K562 (cell line): ENCODE measurements around the gene GASK1B.

Experiments used
- CBX1 ChIP-seq: sonication (generic); IDR thresholded peaks from 2 replicates; pipeline ENCODE4 v1.6.1; 2016; ENCODE audit warnings: antibody characterized with exemption, low read depth, mild to moderate bottlenecking
- EP300 ChIP-seq: IDR thresholded peaks from 2 replicates; pipeline ENCODE4 v1.6.1; 2012; ENCODE audit warnings: low read length, improper control_type of control experiment
- EZH2 ChIP-seq: IDR thresholded peaks from 2 replicates; pipeline ENCODE4 v1.6.1; 2012; ENCODE audit warnings: low read depth, mild to moderate bottlenecking, inconsistent platforms, low read length, borderline replicate concordance
- POLR2AphosphoS5 ChIP-seq: IDR thresholded peaks from 2 replicates; pipeline ENCODE4 v1.6.1; 2011; ENCODE audit warnings: mild to moderate bottlenecking, low read depth, low read length, moderate library complexity; ENCODE audit not compliant: control insufficient read depth, insufficient read depth
- POU5F1 ChIP-seq: fragments of 150-350 bp; IDR thresholded peaks from 2 replicates; pipeline ENCODE4 v1.6.1; 2014; ENCODE audit warnings: borderline replicate concordance, low read length, low read depth, mild to moderate bottlenecking; ENCODE audit not compliant: partially characterized antibody
- SMAD1 ChIP-seq: fragments of 150-350 bp; IDR thresholded peaks from 2 replicates; pipeline ENCODE4 v1.6.1; 2014; ENCODE audit warnings: low read length, low read depth; ENCODE audit not compliant: partially characterized antibody
- TF ChIP-seq, protein P1 (sequence below): fragments of 250-450 bp; sonication (Bioruptor Pico); IDR thresholded peaks from 2 replicates; pipeline ENCODE4 v1.4.0; 2020
- TF ChIP-seq, protein P2 (sequence below), 3 experiments: fragments of 200-800 bp in 1 of 3; fragments of 250-450 bp in 1 of 3; fragments of 450-650 bp in 1 of 3; sonication (Bioruptor Pico) in 1 of 3; sonication (Bioruptor generic) in 1 of 3; formaldehyde crosslinking in 1 of 3; IDR thresholded peaks; 2 replicates each; pipeline versions ENCODE4 v1.6.1 to v1.8.0; 2016 to 2022; ENCODE audit warnings: mild to moderate bottlenecking in 2 of 3, missing genetic modification characterization in 2 of 3, missing compliant biosample characterization in 1 of 3, moderate library complexity in 1 of 3
- TF ChIP-seq, protein P3 (sequence below): sonication (generic); formaldehyde crosslinking; IDR thresholded peaks from 2 replicates; pipeline ENCODE4 v1.8.0; 2022; ENCODE audit warnings: missing genetic modification reagents, mild to moderate bottlenecking, moderate library complexity, borderline replicate concordance

DNA sequence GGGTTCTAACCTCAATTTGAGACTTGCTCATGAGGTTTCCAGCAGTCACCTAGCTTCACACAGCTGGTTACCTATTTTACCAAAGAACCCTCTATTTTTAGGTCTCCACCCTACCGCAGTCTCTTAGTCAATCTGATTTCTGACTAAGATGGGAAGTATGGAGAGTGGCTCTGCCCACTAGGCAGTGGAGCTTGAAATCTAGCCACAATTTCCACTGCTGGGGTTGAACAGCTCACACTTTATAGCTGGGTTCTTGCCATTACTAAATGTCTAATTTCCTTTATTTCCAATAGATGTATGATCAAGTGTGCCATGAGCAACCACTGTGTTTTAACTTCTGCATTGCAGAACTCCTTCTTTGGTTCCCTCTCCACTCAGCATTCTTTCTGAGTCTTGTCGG, 43.1 kb downstream of the GASK1B start:
- TF ChIP-seq, protein P1, sequence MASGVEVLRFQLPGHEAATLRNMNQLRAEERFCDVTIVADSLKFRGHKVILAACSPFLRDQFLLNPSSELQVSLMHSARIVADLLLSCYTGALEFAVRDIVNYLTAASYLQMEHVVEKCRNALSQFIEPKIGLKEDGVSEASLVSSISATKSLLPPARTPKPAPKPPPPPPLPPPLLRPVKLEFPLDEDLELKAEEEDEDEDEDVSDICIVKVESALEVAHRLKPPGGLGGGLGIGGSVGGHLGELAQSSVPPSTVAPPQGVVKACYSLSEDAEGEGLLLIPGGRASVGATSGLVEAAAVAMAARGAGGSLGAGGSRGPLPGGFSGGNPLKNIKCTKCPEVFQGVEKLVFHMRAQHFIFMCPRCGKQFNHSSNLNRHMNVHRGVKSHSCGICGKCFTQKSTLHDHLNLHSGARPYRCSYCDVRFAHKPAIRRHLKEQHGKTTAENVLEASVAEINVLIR (CRISPR knock-in tag) = no peak
- no peak for TF ChIP-seq CBX1
- TF ChIP-seq POU5F1 = no peak
- TF ChIP-seq, protein P2, sequence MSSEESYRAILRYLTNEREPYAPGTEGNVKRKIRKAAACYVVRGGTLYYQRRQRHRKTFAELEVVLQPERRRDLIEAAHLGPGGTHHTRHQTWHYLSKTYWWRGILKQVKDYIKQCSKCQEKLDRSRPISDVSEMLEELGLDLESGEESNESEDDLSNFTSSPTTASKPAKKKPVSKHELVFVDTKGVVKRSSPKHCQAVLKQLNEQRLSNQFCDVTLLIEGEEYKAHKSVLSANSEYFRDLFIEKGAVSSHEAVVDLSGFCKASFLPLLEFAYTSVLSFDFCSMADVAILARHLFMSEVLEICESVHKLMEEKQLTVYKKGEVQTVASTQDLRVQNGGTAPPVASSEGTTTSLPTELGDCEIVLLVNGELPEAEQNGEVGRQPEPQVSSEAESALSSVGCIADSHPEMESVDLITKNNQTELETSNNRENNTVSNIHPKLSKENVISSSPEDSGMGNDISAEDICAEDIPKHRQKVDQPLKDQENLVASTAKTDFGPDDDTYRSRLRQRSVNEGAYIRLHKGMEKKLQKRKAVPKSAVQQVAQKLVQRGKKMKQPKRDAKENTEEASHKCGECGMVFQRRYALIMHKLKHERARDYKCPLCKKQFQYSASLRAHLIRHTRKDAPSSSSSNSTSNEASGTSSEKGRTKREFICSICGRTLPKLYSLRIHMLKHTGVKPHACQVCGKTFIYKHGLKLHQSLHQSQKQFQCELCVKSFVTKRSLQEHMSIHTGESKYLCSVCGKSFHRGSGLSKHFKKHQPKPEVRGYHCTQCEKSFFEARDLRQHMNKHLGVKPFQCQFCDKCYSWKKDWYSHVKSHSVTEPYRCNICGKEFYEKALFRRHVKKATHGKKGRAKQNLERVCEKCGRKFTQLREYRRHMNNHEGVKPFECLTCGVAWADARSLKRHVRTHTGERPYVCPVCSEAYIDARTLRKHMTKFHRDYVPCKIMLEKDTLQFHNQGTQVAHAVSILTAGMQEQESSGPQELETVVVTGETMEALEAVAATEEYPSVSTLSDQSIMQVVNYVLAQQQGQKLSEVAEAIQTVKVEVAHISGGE (CRISPR knock-in tag; IDR thresholded peaks at IDR 0.05) = no peak
- no peak for TF ChIP-seq EP300
- TF ChIP-seq, protein P3, sequence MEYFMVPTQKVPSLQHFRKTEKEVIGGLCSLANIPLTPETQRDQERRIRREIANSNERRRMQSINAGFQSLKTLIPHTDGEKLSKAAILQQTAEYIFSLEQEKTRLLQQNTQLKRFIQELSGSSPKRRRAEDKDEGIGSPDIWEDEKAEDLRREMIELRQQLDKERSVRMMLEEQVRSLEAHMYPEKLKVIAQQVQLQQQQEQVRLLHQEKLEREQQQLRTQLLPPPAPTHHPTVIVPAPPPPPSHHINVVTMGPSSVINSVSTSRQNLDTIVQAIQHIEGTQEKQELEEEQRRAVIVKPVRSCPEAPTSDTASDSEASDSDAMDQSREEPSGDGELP = no peak
- TF ChIP-seq POLR2AphosphoS5 = no peak
- no peak for TF ChIP-seq SMAD1
- TF ChIP-seq EZH2 = no peak
